NT2/D1 (cell line): ENCODE results near the gene RIT2.

Experiments used
- SUZ12 ChIP-seq: IDR thresholded peaks from 2 replicates; pipeline ENCODE4 v1.6.1; 2011; ENCODE audit not compliant: insufficient read length, insufficient read depth; ENCODE audit errors: extremely low read depth
- YY1 ChIP-seq: IDR thresholded peaks from 2 replicates; pipeline ENCODE4 v1.6.1; 2011; ENCODE audit not compliant: insufficient read length, insufficient read depth
- ZNF274 ChIP-seq: IDR thresholded peaks from 2 replicates; pipeline ENCODE4 v1.6.1; 2011; ENCODE audit warnings: mild to moderate bottlenecking, low read depth, low read length

GRCh38 chr18:42745931-42746330 is 369.6 kb downstream of the RIT2 start:
- TF ChIP-seq SUZ12 = no peak
- TF ChIP-seq YY1 = no peak
- TF ChIP-seq ZNF274 = no peak
